HL-60 (cell line): ENCODE measurements around the gene CRYGD.

ENCODE experiments used
- CTCF ChIP-seq: IDR thresholded peaks from one replicate; pipeline ENCODE4 v1.5.1; 2011; ENCODE audit warnings: low read length, control low read depth, inconsistent platforms; ENCODE audit not compliant: insufficient read depth
- GABPA ChIP-seq: IDR thresholded peaks from 2 replicates; pipeline ENCODE4 v1.6.1; 2012; ENCODE audit warnings: low read depth
- POLR2AphosphoS5 ChIP-seq: IDR thresholded peaks from 2 replicates; pipeline ENCODE4 v1.6.1; 2012; ENCODE audit warnings: low read depth
- REST ChIP-seq: IDR thresholded peaks from 2 replicates; pipeline ENCODE4 v1.6.1; 2012; ENCODE audit warnings: low read depth; ENCODE audit not compliant: insufficient replicate concordance
- SPI1 ChIP-seq: IDR thresholded peaks from 2 replicates; pipeline ENCODE4 v1.6.1; 2012; ENCODE audit warnings: low read depth, mild to moderate bottlenecking, borderline replicate concordance

DNA sequence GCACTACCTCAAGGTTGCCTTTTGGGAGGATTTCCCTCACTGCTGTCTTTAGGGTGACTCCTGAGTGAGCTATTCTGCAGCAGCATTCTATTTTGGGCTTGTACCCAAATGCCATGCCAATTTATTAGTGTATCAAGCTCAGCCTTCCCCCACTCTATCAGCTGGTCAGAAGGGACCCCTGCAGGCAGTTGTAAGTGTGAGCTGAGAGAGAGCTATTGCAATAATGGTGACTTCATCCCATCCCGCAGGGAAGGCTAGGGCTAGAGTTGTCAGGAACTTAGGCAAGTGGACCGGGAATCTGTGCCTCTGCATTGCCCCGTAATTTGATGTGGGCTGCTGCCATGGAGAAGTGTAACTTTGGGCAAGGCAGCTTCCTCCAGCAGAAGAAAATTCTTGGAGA lies 23.4 kb upstream of the CRYGD start:
- TF ChIP-seq CTCF (no peak), POLR2AphosphoS5 (no peak), REST (no peak), SPI1 (no peak), GABPA (no peak)
